Stimulated activated CD8-positive, alpha-beta memory T cell treated with anti-CD3 and anti-CD28 coated beads, Interleukin-2, amount 100 ng/mL, for 1 hour (primary cell): ENCODE measurements around the gene TENM3.
"Not testable (repeated sequence)": the region's sequence is repeated elsewhere in the genome, so short reads cannot be mapped to it uniquely, and the experiment has no call there.

Source experiments
- DNase-seq, 2 donors: peaks; one replicate each; pipeline ENCODE4 v3.0.0-alpha.2; 2020; ENCODE audit warnings: low read depth in 2 of 2

The TENM3 gene

DNA sequence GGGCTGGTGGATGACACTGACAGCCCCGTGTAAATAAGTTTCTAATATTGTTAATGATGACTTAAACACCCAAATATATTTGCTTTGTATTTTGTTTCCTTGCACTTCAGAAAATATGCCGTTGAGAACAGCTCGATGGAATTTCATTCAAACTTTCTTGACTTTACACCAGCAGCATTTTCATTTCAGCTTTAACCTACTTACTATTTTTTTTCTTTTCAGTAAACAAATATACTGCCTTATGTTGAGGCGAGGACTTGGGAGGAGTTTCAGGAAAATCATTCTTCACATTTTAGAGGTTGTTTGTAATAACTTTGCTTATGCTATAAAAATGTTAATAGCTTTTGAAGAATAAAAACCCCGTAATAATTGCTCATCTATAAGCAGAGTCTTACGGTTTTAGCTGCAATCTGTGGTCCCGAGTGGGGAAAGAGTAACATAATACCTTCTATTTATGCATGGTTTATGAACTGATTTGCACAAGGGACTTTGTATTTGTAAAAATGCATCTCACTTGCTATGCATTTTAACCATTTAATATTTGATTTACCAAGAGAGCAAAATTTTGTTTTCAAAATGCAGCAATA, 14.1 kb upstream of the TENM3 start:
- no peak for DNase-seq

DNA sequence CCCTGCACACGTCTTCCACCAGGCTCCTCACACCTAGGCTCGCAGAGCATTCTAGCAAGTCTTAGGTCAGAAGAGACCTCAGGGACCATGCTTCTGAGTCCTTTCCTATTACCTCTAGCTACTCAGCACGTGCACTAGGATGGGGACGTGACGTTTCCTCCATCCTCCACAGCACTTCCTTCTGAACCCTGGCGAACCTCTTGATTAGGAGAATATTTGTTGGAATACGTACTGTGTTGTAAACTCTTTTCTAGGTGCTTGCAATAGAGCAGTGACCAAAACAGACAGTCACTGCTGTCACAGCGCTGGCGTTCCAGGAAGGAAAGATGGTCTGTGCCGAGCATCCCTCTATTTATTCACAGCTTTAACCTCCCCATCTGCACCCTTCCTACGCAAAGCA, 12.9 kb upstream of the TENM3 start:
- DNase-seq: no peak

DNA sequence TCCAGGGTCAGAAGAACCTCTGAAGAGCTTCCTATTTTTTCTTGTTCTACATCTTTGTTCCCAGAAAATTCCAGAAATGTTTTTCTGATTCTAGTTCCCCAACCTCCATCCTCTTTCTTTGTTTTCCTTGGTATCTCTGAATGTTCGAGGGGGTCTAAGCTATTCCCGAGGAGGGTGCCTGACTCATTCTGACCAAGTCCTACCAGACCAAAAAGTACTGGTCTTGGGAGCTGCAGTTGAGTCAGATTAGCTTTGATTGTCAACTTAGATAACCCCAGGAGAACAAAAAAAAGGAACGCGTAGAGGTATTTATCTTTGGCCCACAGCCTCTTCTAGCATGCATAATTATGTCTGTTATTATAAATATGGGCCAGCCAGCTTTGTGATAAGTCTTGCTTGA, 12.1 kb upstream of the TENM3 start:
- DNase-seq: no peak

DNA sequence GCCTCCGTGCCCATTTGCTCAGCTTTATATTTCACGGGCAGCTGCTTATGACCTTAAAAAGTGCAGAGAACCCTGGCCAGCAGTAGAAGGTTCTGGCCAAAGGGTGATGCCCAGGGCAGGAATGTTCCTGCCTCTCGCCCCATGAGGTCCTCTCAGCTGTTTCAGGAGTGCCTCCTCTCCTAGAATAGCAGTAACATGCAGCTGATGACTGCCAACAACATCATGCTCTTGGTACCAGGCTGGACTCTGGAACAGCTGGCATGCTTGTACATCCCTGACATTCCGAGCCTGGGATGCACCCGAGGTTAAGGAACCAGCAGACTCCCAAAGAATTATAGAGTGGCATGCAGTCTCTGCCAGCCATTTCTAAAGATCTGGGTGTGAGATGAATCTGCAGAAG, 11.7 kb upstream of the TENM3 start:
- DNase-seq: no peak

DNA sequence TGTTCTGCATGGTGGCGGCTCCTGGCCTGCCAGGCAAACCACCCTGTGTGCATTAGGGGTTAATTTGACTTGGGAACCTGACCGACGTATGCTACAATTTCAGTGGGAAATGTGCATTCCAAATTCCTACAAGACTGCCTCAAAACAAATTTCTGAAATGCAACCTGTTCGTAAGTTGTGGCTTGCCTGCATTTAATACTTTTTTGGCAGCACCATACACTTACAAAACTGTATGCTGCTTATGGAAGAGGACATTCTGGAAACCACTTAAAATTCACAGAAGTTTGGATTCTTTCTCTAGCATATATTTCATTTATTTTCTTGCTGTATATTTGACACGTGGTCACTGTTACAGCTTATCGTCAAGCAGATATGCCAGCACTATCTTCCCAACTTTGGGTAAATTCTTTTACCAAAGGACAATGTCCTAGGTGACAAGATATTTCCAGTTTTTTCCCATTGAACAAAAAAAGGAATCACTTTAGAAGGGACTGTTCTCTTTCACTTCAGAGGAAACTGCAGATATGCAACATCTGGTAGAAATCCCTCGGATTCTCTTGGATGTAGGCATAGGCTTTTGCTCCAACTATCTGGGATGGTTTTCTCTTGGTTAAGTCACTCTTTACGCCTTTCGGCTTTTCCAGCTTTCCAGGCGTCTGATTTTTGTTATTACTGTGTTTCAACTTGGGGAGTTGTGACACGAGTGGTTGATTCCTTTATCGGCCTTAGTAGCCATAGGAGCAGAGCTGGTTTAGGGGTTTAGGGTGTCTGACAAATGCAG, 9.7 kb upstream of the TENM3 start:
- no peak for DNase-seq

DNA sequence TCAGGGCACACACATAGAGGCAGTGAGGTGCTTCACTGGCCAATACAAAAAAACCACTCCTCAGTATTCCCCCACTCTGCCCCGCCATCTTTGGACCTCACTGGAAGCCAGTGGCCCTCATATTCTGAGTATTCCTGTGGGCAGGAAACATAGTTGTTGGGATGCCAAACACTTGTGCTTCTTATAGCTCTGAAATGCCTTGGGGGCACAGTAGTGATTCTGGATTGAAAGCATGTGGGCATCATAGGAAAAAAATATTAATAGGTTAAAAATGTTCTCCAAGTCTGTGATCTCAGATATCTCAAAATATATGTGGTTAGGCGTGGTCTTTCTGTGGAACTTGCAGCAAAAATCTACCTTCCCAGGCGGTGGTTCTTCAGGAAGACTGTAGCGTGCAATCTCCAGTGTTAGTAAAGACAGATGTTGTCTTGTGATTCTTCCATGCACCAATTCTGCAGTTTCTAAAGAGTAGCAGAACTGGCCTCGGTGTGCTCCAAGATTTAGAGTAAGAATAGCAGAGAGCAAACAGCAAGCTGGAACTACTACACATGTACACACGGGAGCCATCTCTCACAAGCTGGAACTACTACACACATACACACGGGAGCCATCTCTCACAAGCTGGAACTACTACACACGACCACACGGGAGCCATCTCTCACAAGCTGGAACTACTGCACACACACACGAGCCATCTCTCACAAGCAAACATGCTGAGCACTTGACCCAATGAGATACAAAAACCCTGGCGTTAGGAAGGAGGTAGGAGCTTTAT, 8.0 kb upstream of the TENM3 start:
- DNase-seq: no peak

DNA sequence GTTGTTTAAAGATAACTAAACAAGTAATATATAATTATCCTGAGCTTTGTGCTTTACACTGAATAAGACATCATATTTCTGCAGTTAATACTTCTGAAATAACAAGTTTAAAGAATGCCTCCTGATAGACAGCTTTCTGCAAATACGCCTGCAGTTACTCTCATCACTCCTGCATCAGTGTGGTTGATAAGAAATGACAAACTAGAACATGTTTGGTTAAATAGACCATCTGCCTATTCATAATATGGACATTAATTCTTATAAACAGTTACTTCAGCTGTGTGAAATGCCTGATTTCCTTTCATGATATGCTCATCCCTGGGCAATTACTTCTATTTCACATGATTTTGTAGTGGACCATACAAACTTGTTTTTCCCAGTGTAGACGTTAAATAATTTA, 7.0 kb upstream of the TENM3 start:
- DNase-seq: no peak

DNA sequence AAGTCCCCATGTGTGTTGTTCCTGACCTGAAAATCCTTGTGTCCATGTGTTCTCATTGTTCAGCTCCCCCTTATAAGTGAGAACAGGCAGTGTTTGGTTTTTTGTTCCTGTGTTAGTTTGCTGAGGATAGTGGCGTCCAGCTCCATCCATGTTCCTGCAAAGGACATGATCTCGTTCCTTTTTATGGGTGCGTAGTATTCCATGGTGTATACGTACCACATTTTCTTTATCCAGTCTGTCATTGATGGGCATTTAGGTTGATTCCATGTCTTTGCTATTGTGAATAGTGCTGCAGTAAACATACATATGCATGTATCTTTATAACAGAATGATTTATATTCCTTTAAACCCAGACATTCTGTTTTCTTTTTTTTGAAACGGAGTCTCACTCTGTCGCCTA, 6.2 kb upstream of the TENM3 start:
- not testable (repeated sequence) for DNase-seq

DNA sequence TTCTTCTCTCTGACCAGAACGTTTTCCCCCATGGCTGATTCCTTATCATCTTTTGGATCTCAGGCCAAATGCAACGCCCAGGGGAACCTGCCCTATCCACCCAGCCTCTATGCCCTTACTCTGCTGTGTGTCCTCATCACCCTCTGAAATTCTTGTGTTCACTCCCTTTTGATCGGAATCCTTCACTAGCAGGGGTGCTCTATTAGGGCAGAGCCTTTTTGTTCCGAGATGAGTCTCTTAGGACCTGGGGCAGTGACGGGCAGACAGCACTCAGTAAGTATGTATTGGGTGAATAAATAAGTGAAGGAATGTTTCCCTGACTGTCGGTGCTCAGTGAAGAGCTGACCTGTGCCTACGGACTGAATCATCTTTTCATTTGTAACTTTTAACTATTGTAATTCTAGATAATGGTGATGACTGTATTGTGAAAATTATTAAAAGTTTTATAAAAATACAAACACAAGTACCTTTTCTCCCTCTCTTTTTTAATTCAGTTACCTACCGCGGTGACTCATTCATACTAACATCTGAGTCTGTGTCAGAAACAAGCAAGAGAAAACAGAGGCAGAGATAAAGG, 4.8 kb upstream of the TENM3 start:
- DNase-seq: no peak

DNA sequence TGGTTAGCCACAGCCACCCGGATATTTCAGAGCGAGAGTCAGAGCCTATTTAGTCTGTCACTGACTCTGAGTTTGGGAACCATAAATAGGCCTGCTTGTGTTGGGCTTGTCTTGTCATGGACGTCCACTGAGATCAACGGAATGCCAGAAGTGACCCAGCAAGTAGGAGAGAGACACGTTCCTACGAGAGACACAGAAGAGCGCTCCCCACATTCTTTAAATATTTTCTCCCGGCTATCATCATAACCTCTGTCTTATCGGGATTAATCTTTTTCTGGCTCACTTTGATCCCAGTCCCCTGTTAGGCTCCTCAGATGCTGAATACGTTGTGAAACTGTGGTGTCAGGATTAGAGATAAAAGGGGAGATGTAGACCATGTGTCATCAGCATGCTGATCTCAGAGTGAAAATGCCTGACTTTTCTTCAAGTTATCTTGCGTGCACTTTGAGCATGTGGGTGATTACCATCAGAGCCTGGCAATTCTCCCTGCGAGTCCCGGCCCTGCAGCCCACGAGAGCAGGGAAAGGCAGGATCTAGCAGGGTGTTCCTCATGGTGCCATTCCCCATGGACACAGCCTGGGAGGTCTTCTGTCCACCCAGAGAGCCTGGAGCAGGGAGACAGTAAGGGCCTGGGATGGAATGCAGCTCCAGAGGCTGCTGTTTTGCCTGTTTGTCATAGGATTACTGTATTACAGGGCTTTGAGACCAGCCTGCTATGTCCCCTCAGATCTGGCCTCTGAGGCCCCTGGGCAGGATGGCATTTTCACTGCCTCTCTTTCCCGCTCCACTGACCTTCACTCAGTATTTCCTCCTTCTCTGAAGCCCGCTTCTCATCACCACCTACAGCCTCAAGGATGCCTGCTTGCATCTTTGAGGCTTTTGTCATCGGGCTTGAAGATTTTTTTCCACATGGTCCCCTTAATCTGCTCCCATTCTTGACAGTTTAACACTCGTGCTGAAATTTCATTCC, 2.8 kb upstream of the TENM3 start:
- DNase-seq: no peak

DNA sequence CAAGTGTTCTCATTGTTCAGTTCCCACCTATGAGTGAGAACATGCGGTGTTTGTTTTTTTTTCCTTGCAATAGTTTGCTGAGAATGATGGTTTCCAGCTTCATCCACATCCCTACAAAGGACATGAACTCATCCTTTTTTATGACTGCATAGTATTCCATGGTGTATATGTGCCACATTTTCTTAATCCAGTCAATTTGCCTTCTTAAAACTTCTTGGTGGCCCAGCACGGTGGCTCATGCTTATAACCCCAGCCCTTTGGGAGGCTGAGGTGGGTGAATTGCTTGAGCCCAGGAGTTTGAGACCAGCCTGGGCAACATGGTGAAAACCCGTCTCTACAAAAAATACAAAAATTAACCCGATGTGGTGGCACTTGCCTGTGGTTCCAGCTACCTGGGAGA, 942 bp upstream of the TENM3 start:
- not testable (repeated sequence) for DNase-seq

DNA sequence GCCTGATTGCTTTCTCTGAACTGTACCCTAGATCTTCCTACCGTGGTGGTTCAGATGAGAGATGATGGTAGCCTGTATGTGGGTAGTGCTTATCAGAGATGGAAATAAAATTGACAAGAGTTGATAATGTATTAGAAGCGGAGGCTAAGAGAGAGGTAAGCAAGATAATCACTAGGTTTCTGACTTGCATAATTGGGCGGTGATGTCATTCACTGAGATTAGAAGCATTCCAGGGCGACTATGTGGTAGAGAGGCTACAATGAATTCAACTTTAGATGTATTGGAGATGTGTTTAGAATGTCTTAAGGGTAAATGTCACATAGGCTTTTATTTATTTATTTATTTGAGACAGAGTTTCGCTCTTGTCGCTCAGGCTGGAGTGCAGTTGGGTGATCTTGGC, 415 bp upstream of the TENM3 start:
- DNase-seq: no peak

DNA sequence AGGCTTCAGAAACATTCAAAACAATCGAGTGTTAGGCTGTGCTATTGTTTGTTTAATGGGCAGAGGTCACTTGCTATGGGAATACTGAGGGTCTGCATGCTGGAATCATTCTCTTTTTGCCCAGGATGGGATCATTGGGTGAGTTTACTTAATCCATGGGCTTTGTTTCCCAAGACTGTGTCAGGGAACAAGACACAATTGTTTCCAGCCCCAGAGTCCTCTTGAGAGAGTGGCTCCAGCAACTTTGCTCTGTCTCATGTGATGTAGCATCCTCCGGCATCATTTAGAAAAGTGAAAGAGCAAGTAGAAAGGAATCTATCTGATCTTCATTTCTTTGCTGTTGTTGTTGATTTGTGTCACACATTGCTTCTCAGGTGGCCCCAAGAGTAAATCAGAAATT, 1.8 kb downstream of the TENM3 start:
- no peak for DNase-seq

DNA sequence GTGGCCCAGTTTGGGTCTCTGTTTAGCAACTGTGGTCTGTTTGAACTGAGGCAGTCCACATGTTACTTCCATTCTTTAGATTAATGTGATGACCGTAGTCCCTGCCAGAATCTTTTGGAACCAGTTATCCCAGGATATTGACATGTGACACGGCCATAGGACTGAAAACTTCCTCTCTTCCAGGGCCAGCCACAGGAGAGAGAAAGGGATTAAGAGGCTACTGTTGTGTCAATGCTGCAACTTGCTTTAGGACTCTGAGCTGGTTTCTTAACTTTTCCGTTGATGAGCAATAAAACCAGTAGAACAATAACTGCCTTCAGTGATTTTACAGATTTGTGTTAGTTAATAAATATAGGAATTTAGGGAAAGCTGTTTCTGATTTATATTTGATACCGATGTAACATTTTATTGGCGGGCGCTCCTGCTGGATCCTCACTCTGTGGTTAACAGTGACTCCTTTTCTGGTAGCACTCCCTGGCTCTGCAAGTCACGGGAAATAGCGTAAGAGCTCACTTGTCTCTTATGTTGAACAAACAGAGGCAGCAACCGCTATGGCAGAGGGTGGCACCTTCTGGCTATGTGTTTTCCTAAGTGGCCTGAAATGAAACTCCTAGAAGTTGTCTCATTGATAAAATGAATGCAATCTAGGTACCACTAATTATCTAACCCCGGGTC, 2.5 kb downstream of the TENM3 start:
- no peak for DNase-seq

DNA sequence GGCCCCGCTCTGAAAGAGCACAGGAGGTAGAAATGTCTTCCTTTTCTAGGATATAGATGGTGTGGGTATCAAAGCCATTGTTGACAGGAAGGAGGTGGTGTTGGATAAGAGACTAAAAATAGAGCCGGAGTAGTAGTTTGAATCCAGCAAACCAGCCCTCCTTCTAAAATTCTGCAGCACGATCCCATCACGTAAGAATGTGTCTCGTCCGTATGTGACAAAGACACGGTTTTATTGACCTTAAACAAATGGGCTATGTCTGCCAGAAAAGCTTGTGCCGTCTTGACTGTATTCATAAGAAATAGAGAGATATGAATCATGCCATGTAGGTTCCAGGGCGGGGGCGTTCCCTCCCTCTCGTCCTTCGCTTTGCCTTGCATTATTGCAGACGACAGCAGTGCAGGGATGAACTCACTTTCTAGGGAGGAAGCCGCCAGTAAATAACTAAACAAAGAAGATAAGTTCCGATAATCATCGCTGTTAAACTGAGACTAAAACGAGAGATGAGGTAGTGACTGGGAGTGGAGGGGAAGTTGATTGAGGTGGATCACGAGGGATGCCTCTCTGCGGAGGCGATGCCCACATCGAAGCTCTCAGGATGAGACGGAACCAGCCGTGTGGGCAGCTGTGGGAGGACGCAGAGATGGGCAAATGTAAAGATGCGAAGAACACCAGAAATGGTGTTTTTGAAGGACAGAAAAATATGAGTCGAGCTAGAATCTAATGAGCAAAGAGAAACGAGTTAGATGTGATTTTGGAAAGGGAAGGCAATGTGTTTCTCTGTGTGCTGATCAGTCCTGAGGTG, 3.4 kb downstream of the TENM3 start:
- no peak for DNase-seq

DNA sequence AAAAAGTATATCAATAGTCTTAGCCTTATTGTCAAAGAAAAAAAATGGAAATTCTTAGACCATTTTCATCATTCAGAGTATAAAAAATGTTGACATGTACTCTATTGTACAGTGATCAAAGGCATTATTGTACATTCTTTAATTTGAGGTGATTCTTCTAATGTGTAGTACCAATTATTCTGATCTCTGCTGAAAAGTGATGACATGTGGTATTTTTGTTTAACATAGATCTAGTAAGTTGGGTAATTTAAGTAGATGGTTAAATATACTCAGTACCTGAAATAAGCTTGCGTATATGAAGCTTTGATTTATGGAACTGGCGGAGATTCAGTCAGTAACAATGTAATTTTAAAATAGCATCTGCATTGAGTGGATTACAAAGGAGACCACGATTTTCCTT, 5.1 kb downstream of the TENM3 start:
- no peak for DNase-seq

DNA sequence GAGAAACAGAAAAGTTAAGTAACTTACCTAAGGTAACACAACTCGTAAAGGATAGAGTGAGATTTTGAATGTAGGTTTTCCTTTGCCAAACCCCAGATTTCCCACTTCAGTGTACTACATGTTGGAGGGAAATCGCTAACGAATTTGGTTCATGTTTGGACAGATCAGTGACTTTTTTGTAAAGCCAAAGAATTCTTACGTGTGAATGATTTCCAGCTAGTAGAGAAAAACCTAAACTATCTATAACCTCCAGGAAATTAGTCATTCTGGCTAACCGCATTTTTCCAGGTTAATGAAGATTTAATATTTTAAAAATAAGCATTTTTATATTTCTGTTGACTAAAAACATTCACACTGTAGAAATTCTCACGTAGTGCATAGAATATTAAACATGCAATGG, 7.2 kb downstream of the TENM3 start:
- DNase-seq: no peak

DNA sequence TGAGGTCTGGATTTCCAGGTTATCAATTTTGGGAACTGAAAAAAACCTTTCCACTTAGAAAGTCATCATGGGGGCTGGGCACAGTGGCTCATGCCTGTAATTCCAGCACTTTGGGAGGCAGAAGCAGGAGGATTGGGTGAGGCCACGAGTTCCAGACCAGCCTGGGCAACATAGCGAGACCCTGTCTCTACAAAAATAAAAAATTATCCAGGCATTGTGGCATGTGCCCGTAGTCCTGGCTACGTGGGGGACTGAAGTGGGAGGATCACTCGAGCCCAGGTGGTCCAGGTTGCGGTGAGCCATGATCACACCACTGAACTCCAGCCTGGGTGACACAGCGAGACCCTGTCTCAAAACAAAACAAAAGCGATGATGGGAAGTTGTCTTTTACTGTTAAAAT, 7.9 kb downstream of the TENM3 start:
- DNase-seq: no peak

DNA sequence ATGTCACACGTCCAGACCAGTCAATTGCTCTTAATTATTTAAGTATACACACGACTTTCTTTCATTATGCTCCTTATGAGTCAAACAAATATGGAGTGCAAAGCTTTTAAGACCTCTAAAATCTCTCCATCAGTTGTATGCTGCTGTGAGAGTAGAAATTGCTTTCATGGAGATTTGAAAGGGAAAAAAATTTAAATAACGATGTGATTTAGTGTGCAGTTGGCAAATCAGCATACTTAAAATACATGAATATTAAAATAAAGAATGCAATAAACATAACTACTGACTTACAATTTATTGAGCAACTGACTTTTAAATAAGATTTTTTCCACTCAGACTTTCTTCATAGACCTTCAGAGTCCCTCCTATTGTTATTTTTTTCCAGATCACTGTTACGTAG, 9.0 kb downstream of the TENM3 start:
- no peak for DNase-seq
